OCI-LY3 (cell line): Measurements from ENCODE around the gene CDC42BPA.

ENCODE experiments used
- CTCF ChIP-seq: fragments of 200-600, 300-600 bp; sonication (generic); IDR thresholded peaks from 2 replicates; pipeline ENCODE4 v1.5.1; 2014; ENCODE audit warnings: antibody characterized with exemption, low read length, low read depth
- EZH2phosphoT487 ChIP-seq: fragments of 200-600 bp; shearing (Covaris generic); IDR thresholded peaks from 2 replicates; pipeline ENCODE4 v1.6.1; 2018; ENCODE audit warnings: antibody characterized with exemption, mixed run types, low read depth

GRCh38 chr1:227042292-227042691 is 276.0 kb downstream of the CDC42BPA start:
- no peak for TF ChIP-seq CTCF
- TF ChIP-seq EZH2phosphoT487: no peak
